H9 (cell line): Measurements from ENCODE around the gene IGFBP4. TPM values are rescaled to one million over a fixed set of nuclear protein-coding genes. Genes with fewer than 3 reads are reported as not detected.
A peak's percentile ranks its signal among the peaks of the same experiment; 100 is the strongest.

Experiments
- DNase-seq: peaks from one replicate; pipeline ENCODE4 v3.0.0-alpha.2; 2017
- H2AFZ ChIP-seq: one replicate; pipeline ENCODE4 v1.6.1; 2013; ENCODE audit warnings: mild to moderate bottlenecking, low read length, control low read depth, moderate library complexity
- H2AK5ac ChIP-seq: 2 replicates; pipeline ENCODE4 v1.6.1; 2013; ENCODE audit warnings: low read length, control low read depth, mixed read lengths; ENCODE audit not compliant: insufficient read length
- H2BK120ac ChIP-seq: one replicate; pipeline ENCODE4 v1.6.1; 2013; ENCODE audit warnings: low read depth, mild to moderate bottlenecking, low read length, control low read depth, inconsistent platforms; ENCODE audit not compliant: poor library complexity, severe bottlenecking
- H2BK12ac ChIP-seq: 2 replicates; pipeline ENCODE4 v1.6.1; 2013; ENCODE audit warnings: low read length, control low read depth, mixed read lengths, low read depth; ENCODE audit not compliant: insufficient read length
- H2BK15ac ChIP-seq: 2 replicates; pipeline ENCODE4 v1.6.1; 2013; ENCODE audit warnings: low read depth, low read length, control low read depth
- H2BK20ac ChIP-seq: one replicate; pipeline ENCODE4 v1.6.1; 2013; ENCODE audit warnings: low read depth, mild to moderate bottlenecking, low read length, control low read depth, inconsistent platforms; ENCODE audit not compliant: poor library complexity, severe bottlenecking
- H2BK5ac ChIP-seq: 2 replicates; pipeline ENCODE4 v1.6.1; 2013; ENCODE audit warnings: low read length, control low read depth, mixed read lengths; ENCODE audit not compliant: insufficient read length
- H3K14ac ChIP-seq: 2 replicates; pipeline ENCODE4 v1.6.1; 2013; ENCODE audit warnings: low read length, control low read depth; ENCODE audit not compliant: insufficient read depth
- H3K18ac ChIP-seq: 2 replicates; pipeline ENCODE4 v1.6.1; 2013; ENCODE audit warnings: low read depth, mild to moderate bottlenecking, mixed read lengths, low read length, control low read depth; ENCODE audit not compliant: insufficient read length
- H3K23ac ChIP-seq: 2 replicates; pipeline ENCODE4 v1.6.1; 2013; ENCODE audit warnings: low read length, control low read depth, mixed read lengths, low read depth; ENCODE audit not compliant: insufficient read length
- H3K23me2 ChIP-seq: 2 replicates; pipeline ENCODE4 v1.6.1; 2013; ENCODE audit warnings: low read depth, mild to moderate bottlenecking, mixed read lengths, low read length, control low read depth; ENCODE audit not compliant: insufficient read length, poor library complexity, severe bottlenecking
- H3K27ac ChIP-seq: 2 replicates; pipeline ENCODE4 v1.5.1; 2013; ENCODE audit warnings: low read length, control low read depth, mixed read lengths, low read depth; ENCODE audit not compliant: insufficient read length
- H3K27me3 ChIP-seq: 2 replicates; pipeline ENCODE4 v1.6.1; 2013; ENCODE audit warnings: low read length, control low read depth, inconsistent platforms; ENCODE audit not compliant: insufficient read depth
- H3K4ac ChIP-seq: 2 replicates; pipeline ENCODE4 v1.6.1; 2013; ENCODE audit warnings: low read depth, mild to moderate bottlenecking, control low read depth, inconsistent platforms, low read length, moderate library complexity
- H3K4me1 ChIP-seq: 2 replicates; pipeline ENCODE4 v1.6.1; 2013; ENCODE audit warnings: low read length, control low read depth, inconsistent platforms; ENCODE audit not compliant: insufficient read depth
- H3K4me2 ChIP-seq: 2 replicates; pipeline ENCODE4 v1.6.1; 2013; ENCODE audit warnings: low read length, control low read depth, mixed read lengths; ENCODE audit not compliant: insufficient read length, insufficient read depth
- H3K56ac ChIP-seq: 2 replicates; pipeline ENCODE4 v1.6.1; 2013; ENCODE audit warnings: low read depth, mild to moderate bottlenecking, mixed read lengths, low read length, control low read depth; ENCODE audit not compliant: insufficient read length
- H3K79me1 ChIP-seq: 2 replicates; pipeline ENCODE4 v1.6.1; 2013; ENCODE audit warnings: low read depth, mild to moderate bottlenecking, moderate library complexity, low read length, control low read depth, inconsistent platforms; ENCODE audit not compliant: insufficient read depth, poor library complexity, severe bottlenecking
- H3K79me2 ChIP-seq: 2 replicates; pipeline ENCODE4 v1.6.1; 2013; ENCODE audit warnings: low read length, control low read depth, inconsistent platforms; ENCODE audit not compliant: insufficient read depth
- H3K9ac ChIP-seq: 2 replicates; pipeline ENCODE4 v1.6.1; 2013; ENCODE audit warnings: low read length, control low read depth, mixed read lengths; ENCODE audit not compliant: insufficient read length; ENCODE audit errors: extremely low read depth
- H3K9me3 ChIP-seq: one replicate; pipeline ENCODE4 v1.6.1; 2013; ENCODE audit warnings: low read depth, low read length, inconsistent platforms; ENCODE audit not compliant: control insufficient read depth
- H3T11ph ChIP-seq: one replicate; pipeline ENCODE4 v1.6.1; 2013; ENCODE audit warnings: mild to moderate bottlenecking, low read length, control low read depth, inconsistent platforms
- H4K20me1 ChIP-seq: one replicate; pipeline ENCODE4 v1.6.1; 2013; ENCODE audit not compliant: control insufficient read depth, insufficient read length, insufficient read depth
- H4K5ac ChIP-seq: 2 replicates; pipeline ENCODE4 v1.6.1; 2013; ENCODE audit warnings: low read depth, mild to moderate bottlenecking, mixed read lengths, low read length, control low read depth; ENCODE audit not compliant: insufficient read length
- H4K8ac ChIP-seq: replicated peaks from 2 replicates; pipeline ENCODE4 v1.6.1; 2013; ENCODE audit warnings: low read length, control low read depth, mixed read lengths, low read depth; ENCODE audit not compliant: insufficient read length
- H4K91ac ChIP-seq: 2 replicates; pipeline ENCODE4 v1.6.1; 2013; ENCODE audit warnings: low read depth, mild to moderate bottlenecking, moderate library complexity, mixed read lengths, low read length, control low read depth; ENCODE audit not compliant: insufficient read length
- H3K27ac Mint-ChIP-seq, 3 experiments: 2 replicates in 2 of 3; 3 replicates in 1 of 3; pipeline ENCODE4 v1.8.0; 2020 to 2021; ENCODE audit warnings: mixed read lengths in 3 of 3, mild to moderate bottlenecking in 1 of 3, moderate library complexity in 1 of 3
- H3K27me3 Mint-ChIP-seq: 2 replicates; pipeline ENCODE4 v1.8.0; 2021; ENCODE audit warnings: low read depth, mild to moderate bottlenecking, moderate library complexity, mixed read lengths
- H3K36me3 Mint-ChIP-seq, 3 experiments: 2 replicates in 2 of 3; 3 replicates in 1 of 3; pipeline ENCODE4 v1.8.0; 2020 to 2021; ENCODE audit warnings: low read depth in 3 of 3, mixed read lengths in 3 of 3; ENCODE audit not compliant: insufficient read depth in 1 of 3
- H3K4me1 Mint-ChIP-seq, 2 experiments: 2 replicates each; pipeline ENCODE4 v1.8.0; 2020; ENCODE audit warnings: mixed read lengths in 2 of 2
- H3K4me3 Mint-ChIP-seq, 2 experiments: 2 replicates in 1 of 2; 3 replicates in 1 of 2; pipeline ENCODE4 v1.8.0; 2020 to 2021; ENCODE audit warnings: mild to moderate bottlenecking in 2 of 2, mixed read lengths in 2 of 2, moderate library complexity in 1 of 2
- H3K9me3 Mint-ChIP-seq, 2 experiments: 2 replicates in 1 of 2; 3 replicates in 1 of 2; pipeline ENCODE4 v1.8.0; 2020; ENCODE audit warnings: mild to moderate bottlenecking in 2 of 2, mixed read lengths in 2 of 2, moderate library complexity in 1 of 2
- CTCF ChIP-seq: fragments of 200-600 bp; sonication (generic); conservative IDR thresholded peaks from 3 replicates; pipeline ENCODE4 v1.8.0; 2021; ENCODE audit warnings: antibody characterized with exemption, mild to moderate bottlenecking
- WGBS: extraction: QIAGEN DNeasy Blood & Tissue Kit; methylation state at CpG from one replicate; pipeline ENCODE4 v1.1.7; 2013; ENCODE audit warnings: missing lambda C conversion rate, low lambda C conversion rate, mixed read lengths; ENCODE audit not compliant: insufficient read length; ENCODE audit errors: extremely low coverage; 5-methylcytosine and 5-hydroxymethylcytosine counted together
- total RNA-seq: library from RNA; stranded (reverse); gene quantifications from 2 replicates; pipeline ENCODE4 v1.2.1, GENCODE V29; 2021

Gene IGFBP4
- total RNA-seq, 1 experiment from 2014 or later, result 49.9 TPM

DNA sequence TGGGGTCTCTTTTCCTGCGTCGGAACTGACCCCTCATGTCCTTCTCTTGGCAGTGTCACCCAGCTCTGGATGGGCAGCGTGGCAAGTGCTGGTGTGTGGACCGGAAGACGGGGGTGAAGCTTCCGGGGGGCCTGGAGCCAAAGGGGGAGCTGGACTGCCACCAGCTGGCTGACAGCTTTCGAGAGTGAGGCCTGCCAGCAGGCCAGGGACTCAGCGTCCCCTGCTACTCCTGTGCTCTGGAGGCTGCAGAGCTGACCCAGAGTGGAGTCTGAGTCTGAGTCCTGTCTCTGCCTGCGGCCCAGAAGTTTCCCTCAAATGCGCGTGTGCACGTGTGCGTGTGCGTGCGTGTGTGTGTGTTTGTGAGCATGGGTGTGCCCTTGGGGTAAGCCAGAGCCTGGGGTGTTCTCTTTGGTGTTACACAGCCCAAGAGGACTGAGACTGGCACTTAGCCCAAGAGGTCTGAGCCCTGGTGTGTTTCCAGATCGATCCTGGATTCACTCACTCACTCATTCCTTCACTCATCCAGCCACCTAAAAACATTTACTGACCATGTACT, 13.2 kb downstream of the IGFBP4 start:
- no CpG with 5 or more reads among the region's 16 CpGs for WGBS
- H3K9me3 Mint-ChIP-seq, result no peaks in the 10 kb centered on the region

More for the DNA sequence above, 13.2 kb downstream of the IGFBP4 start:
- H2BK20ac ChIP-seq, result no peak overlapping the region
- no peaks in the 10 kb centered on the region for H3K79me2 ChIP-seq
- no peak overlapping the region for H2BK5ac ChIP-seq
- no peak for DNase-seq
- no peak overlapping the region for H3K23ac ChIP-seq
- no peak overlapping the region for H2AFZ ChIP-seq
- TF ChIP-seq CTCF, result no peak
- no peak overlapping the region for H4K8ac ChIP-seq
- no peaks in the 10 kb centered on the region for H3K27me3 ChIP-seq
- no peak overlapping the region for H3K18ac ChIP-seq
- no peak overlapping the region for H2BK15ac ChIP-seq
- H2AK5ac ChIP-seq, result no peak overlapping the region
- no peaks in the 10 kb centered on the region for H3K79me1 ChIP-seq
- no peak overlapping the region for H2BK120ac ChIP-seq
- peaks cover 2% of the 10 kb centered on the region for H4K20me1 ChIP-seq
- H3K4me1 ChIP-seq, result peaks cover 7% of the 10 kb centered on the region; the same call in 1 of the 2 replicates
- H3K14ac ChIP-seq, result no peak overlapping the region
- H3K9me3 ChIP-seq, result no peaks in the 10 kb centered on the region
- Mint-ChIP-seq H3K4me3 (no peak overlapping the region), H3K27me3 (no peaks in the 10 kb centered on the region), H3K4me1 (peaks cover 20 to 27% of the 10 kb centered on the region in 2 experiments), H3K36me3 (peaks cover 39 to 46% (median 42%) of the 10 kb centered on the region in 3 experiments; a peak in 6 of 7 replicates), H3K27ac (peak overlapping the region in 1 of 3 experiments; percentile 70; a peak in 1 of 7 replicates)
- H3K56ac ChIP-seq, result no peak overlapping the region
- H3K4ac ChIP-seq, result no peak overlapping the region
- H2BK12ac ChIP-seq, result no peak overlapping the region
- no peak overlapping the region for H4K5ac ChIP-seq
- no peak overlapping the region for H4K91ac ChIP-seq
- H3K27ac ChIP-seq, result no peak overlapping the region
- H3T11ph ChIP-seq, result no peak overlapping the region
- no peak overlapping the region for H3K9ac ChIP-seq
- H3K4me2 ChIP-seq, result no peak overlapping the region
- H3K23me2 ChIP-seq, result no peaks in the 10 kb centered on the region
